ENCODE measurements around the gene MAD2L2.

- TF ChIP-seq, protein P1, sequence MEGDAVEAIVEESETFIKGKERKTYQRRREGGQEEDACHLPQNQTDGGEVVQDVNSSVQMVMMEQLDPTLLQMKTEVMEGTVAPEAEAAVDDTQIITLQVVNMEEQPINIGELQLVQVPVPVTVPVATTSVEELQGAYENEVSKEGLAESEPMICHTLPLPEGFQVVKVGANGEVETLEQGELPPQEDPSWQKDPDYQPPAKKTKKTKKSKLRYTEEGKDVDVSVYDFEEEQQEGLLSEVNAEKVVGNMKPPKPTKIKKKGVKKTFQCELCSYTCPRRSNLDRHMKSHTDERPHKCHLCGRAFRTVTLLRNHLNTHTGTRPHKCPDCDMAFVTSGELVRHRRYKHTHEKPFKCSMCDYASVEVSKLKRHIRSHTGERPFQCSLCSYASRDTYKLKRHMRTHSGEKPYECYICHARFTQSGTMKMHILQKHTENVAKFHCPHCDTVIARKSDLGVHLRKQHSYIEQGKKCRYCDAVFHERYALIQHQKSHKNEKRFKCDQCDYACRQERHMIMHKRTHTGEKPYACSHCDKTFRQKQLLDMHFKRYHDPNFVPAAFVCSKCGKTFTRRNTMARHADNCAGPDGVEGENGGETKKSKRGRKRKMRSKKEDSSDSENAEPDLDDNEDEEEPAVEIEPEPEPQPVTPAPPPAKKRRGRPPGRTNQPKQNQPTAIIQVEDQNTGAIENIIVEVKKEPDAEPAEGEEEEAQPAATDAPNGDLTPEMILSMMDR (IDR thresholded peaks at IDR 0.05) = no peak
- TF ChIP-seq POLR2A (IDR thresholded peaks at IDR 0.05) (no peak), POLR2AphosphoS5 (IDR thresholded peaks at IDR 0.05; ENCODE audit: insufficient read depth in 1 of 2, low read depth in 1 of 2) (no peak)
These were observed 25.8 kb downstream of the MAD2L2 start for GRCh38 chr1:11654939-11655808.

Measured in vagina (tissue), 2 donors.